ENCODE measurements around the gene LNX1. TPM values are rescaled to one million over a fixed set of nuclear protein-coding genes. Genes with fewer than 3 reads are reported as not detected.

The LNX1 gene
- total and polyA plus RNA-seq, 10 of the 15 experiments (the other 5 are each of a cell fraction or from before 2014, with no cell fraction given) = 0.72 to 1.4 (median 1.0) TPM

DNA sequence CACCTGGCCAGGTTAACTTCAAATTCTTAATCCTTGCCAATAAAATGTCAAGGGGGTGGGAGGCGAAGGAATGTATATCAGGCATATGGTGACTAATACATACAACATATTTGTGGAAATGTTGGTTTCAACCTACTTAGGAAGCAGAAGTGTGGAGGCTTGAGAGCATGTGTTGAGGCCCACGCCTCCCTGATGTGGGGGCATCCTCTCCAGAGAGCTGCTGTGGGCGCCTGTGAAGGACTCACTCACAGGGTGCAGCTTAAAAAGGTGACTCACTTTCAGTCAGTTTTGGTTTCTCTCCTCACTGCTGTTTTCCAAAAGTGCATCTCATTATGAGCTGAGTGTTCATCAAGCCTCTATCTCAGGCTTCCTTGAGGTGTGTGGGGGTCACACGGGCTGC is 27.5 kb downstream of the LNX1 start (continued):
- TF ChIP-seq, protein P1, sequence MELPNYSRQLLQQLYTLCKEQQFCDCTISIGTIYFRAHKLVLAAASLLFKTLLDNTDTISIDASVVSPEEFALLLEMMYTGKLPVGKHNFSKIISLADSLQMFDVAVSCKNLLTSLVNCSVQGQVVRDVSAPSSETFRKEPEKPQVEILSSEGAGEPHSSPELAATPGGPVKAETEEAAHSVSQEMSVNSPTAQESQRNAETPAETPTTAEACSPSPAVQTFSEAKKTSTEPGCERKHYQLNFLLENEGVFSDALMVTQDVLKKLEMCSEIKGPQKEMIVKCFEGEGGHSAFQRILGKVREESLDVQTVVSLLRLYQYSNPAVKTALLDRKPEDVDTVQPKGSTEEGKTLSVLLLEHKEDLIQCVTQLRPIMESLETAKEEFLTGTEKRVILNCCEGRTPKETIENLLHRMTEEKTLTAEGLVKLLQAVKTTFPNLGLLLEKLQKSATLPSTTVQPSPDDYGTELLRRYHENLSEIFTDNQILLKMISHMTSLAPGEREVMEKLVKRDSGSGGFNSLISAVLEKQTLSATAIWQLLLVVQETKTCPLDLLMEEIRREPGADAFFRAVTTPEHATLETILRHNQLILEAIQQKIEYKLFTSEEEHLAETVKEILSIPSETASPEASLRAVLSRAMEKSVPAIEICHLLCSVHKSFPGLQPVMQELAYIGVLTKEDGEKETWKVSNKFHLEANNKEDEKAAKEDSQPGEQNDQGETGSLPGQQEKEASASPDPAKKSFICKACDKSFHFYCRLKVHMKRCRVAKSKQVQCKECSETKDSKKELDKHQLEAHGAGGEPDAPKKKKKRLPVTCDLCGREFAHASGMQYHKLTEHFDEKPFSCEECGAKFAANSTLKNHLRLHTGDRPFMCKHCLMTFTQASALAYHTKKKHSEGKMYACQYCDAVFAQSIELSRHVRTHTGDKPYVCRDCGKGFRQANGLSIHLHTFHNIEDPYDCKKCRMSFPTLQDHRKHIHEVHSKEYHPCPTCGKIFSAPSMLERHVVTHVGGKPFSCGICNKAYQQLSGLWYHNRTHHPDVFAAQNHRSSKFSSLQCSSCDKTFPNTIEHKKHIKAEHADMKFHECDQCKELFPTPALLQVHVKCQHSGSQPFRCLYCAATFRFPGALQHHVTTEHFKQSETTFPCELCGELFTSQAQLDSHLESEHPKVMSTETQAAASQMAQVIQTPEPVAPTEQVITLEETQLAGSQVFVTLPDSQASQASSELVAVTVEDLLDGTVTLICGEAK (IDR thresholded peaks at IDR 0.05; ENCODE audit: borderline replicate concordance) = no peak
- TF ChIP-seq, protein P2, sequence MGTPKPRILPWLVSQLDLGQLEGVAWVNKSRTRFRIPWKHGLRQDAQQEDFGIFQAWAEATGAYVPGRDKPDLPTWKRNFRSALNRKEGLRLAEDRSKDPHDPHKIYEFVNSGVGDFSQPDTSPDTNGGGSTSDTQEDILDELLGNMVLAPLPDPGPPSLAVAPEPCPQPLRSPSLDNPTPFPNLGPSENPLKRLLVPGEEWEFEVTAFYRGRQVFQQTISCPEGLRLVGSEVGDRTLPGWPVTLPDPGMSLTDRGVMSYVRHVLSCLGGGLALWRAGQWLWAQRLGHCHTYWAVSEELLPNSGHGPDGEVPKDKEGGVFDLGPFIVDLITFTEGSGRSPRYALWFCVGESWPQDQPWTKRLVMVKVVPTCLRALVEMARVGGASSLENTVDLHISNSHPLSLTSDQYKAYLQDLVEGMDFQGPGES (IDR thresholded peaks at IDR 0.05) = no peak
- TF ChIP-seq NBN (IDR thresholded peaks at IDR 0.05) = no peak
- no peak for TF ChIP-seq BMI1 (IDR thresholded peaks at IDR 0.05; ENCODE audit: borderline replicate concordance)
- TF ChIP-seq, protein P3, sequence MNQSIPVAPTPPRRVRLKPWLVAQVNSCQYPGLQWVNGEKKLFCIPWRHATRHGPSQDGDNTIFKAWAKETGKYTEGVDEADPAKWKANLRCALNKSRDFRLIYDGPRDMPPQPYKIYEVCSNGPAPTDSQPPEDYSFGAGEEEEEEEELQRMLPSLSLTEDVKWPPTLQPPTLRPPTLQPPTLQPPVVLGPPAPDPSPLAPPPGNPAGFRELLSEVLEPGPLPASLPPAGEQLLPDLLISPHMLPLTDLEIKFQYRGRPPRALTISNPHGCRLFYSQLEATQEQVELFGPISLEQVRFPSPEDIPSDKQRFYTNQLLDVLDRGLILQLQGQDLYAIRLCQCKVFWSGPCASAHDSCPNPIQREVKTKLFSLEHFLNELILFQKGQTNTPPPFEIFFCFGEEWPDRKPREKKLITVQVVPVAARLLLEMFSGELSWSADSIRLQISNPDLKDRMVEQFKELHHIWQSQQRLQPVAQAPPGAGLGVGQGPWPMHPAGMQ (IDR thresholded peaks at IDR 0.05; ENCODE audit: borderline replicate concordance) = no peak
- TF ChIP-seq LARP7 (IDR thresholded peaks at IDR 0.05) = no peak
- TF ChIP-seq SMAD1 (IDR thresholded peaks at IDR 0.05; ENCODE audit: low read depth, partially characterized antibody) = no peak
- no peak for TF ChIP-seq SREBF1 (IDR thresholded peaks at IDR 0.05; ENCODE audit: low read length)
- TF ChIP-seq CHD2 (IDR thresholded peaks at IDR 0.05; ENCODE audit: borderline replicate concordance, low read depth, low read length) = no peak
- no peak for TF ChIP-seq BACH1 (IDR thresholded peaks at IDR 0.05; ENCODE audit: borderline replicate concordance)
- peak; percentile 53 for TF ChIP-seq MEF2B (IDR thresholded peaks at IDR 0.05; ENCODE audit: partially characterized antibody, poor library complexity, severe bottlenecking)
- no peak for TF ChIP-seq IRF4 (IDR thresholded peaks at IDR 0.05; ENCODE audit: low read depth, low read length)
- no peak for TF ChIP-seq SUPT20H (IDR thresholded peaks at IDR 0.05; ENCODE audit: borderline replicate concordance, control insufficient read depth, low read depth, low read length)
- no peak for TF ChIP-seq RB1 (IDR thresholded peaks at IDR 0.05; ENCODE audit: borderline replicate concordance)
- TF ChIP-seq TCF7 (IDR thresholded peaks at IDR 0.05; ENCODE audit: borderline replicate concordance) = no peak
- TF ChIP-seq, protein P4, sequence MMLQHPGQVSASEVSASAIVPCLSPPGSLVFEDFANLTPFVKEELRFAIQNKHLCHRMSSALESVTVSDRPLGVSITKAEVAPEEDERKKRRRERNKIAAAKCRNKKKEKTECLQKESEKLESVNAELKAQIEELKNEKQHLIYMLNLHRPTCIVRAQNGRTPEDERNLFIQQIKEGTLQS (IDR thresholded peaks at IDR 0.05; ENCODE audit: borderline replicate concordance, extremely low read depth, low read depth, low read length) = no peak
- no peak for TF ChIP-seq RFX5 (IDR thresholded peaks at IDR 0.05; ENCODE audit: low read depth, low read length)

All from GM12878 (cell line).